ENCODE data around the gene SERPINB10. TPM values are rescaled to one million over a fixed set of nuclear protein-coding genes. Genes with fewer than 3 reads are reported as not detected.

SERPINB10 gene
- total RNA-seq, 1 donor = not detected

DNA sequence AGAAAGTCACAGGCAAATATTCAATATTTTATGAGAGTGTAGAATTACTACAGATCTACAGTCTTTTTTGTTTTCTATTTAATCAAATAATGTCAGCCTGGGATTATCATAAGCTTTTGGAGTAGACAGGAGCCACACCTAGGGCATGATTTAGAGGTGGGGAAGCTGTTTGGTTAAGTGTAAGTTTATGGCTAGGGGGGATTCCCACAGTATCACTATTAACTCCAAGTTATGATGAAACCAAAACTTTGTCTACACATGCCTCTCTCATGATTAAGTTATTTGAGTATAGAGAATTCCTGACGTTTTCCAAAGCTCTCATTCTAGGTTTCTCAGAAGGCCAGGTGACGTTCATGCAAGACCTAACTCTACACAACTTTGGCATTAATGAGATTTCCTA lies 2.1 kb downstream of the SERPINB10 start:
- no peaks in the 10 kb centered on the region for H4K20me1 ChIP-seq (ENCODE audit: insufficient read depth, low read length)
- no peaks in the 10 kb centered on the region for H3K9me3 ChIP-seq (ENCODE audit: low read depth, low read length)
- no peak overlapping the region for H3K4me3 ChIP-seq (ENCODE audit: insufficient read depth, low read length)
- H3K4me2 ChIP-seq (ENCODE audit: insufficient read depth, low read length) = no peak overlapping the region
- H3K4me1 ChIP-seq (ENCODE audit: insufficient read depth, low read length) = no peaks in the 10 kb centered on the region
- no peak overlapping the region for H3K27ac ChIP-seq (ENCODE audit: low read depth, low read length)
- no peak overlapping the region for H2AFZ ChIP-seq (ENCODE audit: low read length)
- no peak for DNase-seq (ENCODE audit: insufficient read length, low spot score, missing footprints)
- no peaks in the 10 kb centered on the region for H3K36me3 ChIP-seq (ENCODE audit: insufficient read depth, low read length)
- no peaks in the 10 kb centered on the region for H3K27me3 ChIP-seq (ENCODE audit: insufficient read depth, low read length)
- no peaks in the 10 kb centered on the region for H3K79me2 ChIP-seq (ENCODE audit: insufficient read depth, low read length)
- TF ChIP-seq, protein P1, sequence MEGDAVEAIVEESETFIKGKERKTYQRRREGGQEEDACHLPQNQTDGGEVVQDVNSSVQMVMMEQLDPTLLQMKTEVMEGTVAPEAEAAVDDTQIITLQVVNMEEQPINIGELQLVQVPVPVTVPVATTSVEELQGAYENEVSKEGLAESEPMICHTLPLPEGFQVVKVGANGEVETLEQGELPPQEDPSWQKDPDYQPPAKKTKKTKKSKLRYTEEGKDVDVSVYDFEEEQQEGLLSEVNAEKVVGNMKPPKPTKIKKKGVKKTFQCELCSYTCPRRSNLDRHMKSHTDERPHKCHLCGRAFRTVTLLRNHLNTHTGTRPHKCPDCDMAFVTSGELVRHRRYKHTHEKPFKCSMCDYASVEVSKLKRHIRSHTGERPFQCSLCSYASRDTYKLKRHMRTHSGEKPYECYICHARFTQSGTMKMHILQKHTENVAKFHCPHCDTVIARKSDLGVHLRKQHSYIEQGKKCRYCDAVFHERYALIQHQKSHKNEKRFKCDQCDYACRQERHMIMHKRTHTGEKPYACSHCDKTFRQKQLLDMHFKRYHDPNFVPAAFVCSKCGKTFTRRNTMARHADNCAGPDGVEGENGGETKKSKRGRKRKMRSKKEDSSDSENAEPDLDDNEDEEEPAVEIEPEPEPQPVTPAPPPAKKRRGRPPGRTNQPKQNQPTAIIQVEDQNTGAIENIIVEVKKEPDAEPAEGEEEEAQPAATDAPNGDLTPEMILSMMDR (IDR thresholded peaks at IDR 0.05; ENCODE audit: extremely low read depth, low read depth, low read length) = no peak

DNA sequence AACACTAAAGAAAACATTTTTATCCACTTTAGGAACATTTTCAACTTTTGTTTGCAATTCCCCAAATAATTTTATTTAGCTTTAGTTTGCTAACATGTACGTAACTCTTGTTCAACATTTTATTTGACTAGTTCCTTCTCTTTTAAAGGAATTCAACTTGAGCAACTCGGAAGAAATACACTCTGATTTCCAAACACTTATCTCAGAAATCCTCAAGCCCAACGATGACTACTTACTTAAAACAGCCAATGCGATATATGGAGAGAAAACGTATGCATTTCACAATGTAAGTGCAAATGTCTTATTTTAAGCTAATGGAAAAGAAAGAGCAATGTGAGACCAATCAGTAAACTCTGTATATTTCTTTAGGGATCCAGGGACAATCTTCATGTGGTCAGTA lies 10.1 kb downstream of the SERPINB10 start:
- Histone ChIP-seq H3K4me2 (ENCODE audit: insufficient read depth, low read length) (no peak overlapping the region), H3K4me1 (ENCODE audit: insufficient read depth, low read length) (no peaks in the 10 kb centered on the region), H3K27ac (ENCODE audit: low read depth, low read length) (no peak overlapping the region), H3K9me3 (ENCODE audit: low read depth, low read length) (no peaks in the 10 kb centered on the region), H3K4me3 (ENCODE audit: insufficient read depth, low read length) (no peak overlapping the region), H4K20me1 (ENCODE audit: insufficient read depth, low read length) (no peaks in the 10 kb centered on the region), H3K79me2 (ENCODE audit: insufficient read depth, low read length) (no peaks in the 10 kb centered on the region), H3K36me3 (ENCODE audit: insufficient read depth, low read length) (no peaks in the 10 kb centered on the region), H3K27me3 (ENCODE audit: insufficient read depth, low read length) (peaks cover 11% of the 10 kb centered on the region), H2AFZ (ENCODE audit: low read length) (no peak overlapping the region)
- DNase-seq (ENCODE audit: insufficient read length, low spot score, missing footprints) = no peak
- TF ChIP-seq, protein P1 (IDR thresholded peaks at IDR 0.05; ENCODE audit: extremely low read depth, low read depth, low read length) = no peak

DNA sequence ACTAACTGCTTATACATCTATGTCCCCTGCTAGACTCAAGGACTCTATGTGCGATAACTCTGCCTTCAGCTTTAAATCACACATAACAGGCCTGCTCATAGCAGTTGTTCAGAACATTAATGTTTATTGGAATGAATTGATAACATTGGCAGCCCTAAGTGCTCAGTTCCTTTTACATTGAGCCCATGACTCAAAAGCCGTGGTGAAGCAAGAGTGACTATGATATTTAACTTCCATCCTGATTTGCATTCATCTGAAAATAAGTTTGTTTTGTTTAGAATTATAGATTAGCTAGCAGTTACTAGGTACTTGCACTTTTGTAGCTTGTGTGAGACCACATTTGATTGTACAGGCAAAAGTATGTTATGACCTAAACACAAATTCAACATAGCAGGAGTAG lies 14.3 kb downstream of the SERPINB10 start:
- Histone ChIP-seq H3K27ac (ENCODE audit: low read depth, low read length) (no peak overlapping the region), H3K9me3 (ENCODE audit: low read depth, low read length) (no peaks in the 10 kb centered on the region), H4K20me1 (ENCODE audit: insufficient read depth, low read length) (no peaks in the 10 kb centered on the region), H2AFZ (ENCODE audit: low read length) (no peak overlapping the region), H3K4me2 (ENCODE audit: insufficient read depth, low read length) (no peak overlapping the region), H3K79me2 (ENCODE audit: insufficient read depth, low read length) (no peaks in the 10 kb centered on the region), H3K4me1 (ENCODE audit: insufficient read depth, low read length) (no peaks in the 10 kb centered on the region), H3K36me3 (ENCODE audit: insufficient read depth, low read length) (no peaks in the 10 kb centered on the region), H3K27me3 (ENCODE audit: insufficient read depth, low read length) (peaks cover 11% of the 10 kb centered on the region), H3K4me3 (ENCODE audit: insufficient read depth, low read length) (no peak overlapping the region)
- no peak for DNase-seq (ENCODE audit: insufficient read length, low spot score, missing footprints)
- TF ChIP-seq, protein P1 (IDR thresholded peaks at IDR 0.05; ENCODE audit: extremely low read depth, low read depth, low read length) = no peak

DNA sequence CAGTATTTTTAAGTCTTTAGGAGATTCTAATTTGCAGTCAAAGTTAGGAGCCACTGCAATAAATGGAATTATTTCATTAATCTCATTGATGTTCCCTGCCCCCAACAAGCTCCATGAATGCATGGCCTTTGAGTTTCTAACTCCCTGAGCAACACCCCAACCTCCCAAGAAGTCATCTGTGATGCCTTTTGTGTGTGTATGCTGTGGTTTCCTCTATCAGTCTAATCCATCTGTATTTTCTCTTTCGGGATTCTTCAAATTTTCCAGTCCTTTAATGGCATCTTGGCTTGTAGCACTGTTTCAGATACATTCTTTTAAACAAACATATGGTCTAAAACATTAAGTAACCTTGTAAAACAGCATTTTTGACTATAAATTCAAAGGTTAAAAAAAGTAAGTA lies 16.8 kb downstream of the SERPINB10 start:
- peaks cover 11% of the 10 kb centered on the region for H3K27me3 ChIP-seq (ENCODE audit: insufficient read depth, low read length)
- no peaks in the 10 kb centered on the region for H3K4me1 ChIP-seq (ENCODE audit: insufficient read depth, low read length)
- no peaks in the 10 kb centered on the region for H4K20me1 ChIP-seq (ENCODE audit: insufficient read depth, low read length)
- no peaks in the 10 kb centered on the region for H3K9me3 ChIP-seq (ENCODE audit: low read depth, low read length)
- no peak overlapping the region for H3K4me3 ChIP-seq (ENCODE audit: insufficient read depth, low read length)
- H3K36me3 ChIP-seq (ENCODE audit: insufficient read depth, low read length) = no peaks in the 10 kb centered on the region
- H3K4me2 ChIP-seq (ENCODE audit: insufficient read depth, low read length) = no peak overlapping the region
- no peak overlapping the region for H2AFZ ChIP-seq (ENCODE audit: low read length)
- TF ChIP-seq, protein P1 (IDR thresholded peaks at IDR 0.05; ENCODE audit: extremely low read depth, low read depth, low read length) = no peak
- no peak overlapping the region for H3K27ac ChIP-seq (ENCODE audit: low read depth, low read length)
- DNase-seq (ENCODE audit: insufficient read length, low spot score, missing footprints) = no peak
- no peaks in the 10 kb centered on the region for H3K79me2 ChIP-seq (ENCODE audit: insufficient read depth, low read length)

Measured in osteoblast (primary cell).